Measurements from ENCODE around the gene CST7. TPM values are rescaled to one million over a fixed set of nuclear protein-coding genes. Genes with fewer than 3 reads are reported as not detected.

CST7 gene
- total RNA-seq, 1 donor from 2014 or later, result not detected

DNA sequence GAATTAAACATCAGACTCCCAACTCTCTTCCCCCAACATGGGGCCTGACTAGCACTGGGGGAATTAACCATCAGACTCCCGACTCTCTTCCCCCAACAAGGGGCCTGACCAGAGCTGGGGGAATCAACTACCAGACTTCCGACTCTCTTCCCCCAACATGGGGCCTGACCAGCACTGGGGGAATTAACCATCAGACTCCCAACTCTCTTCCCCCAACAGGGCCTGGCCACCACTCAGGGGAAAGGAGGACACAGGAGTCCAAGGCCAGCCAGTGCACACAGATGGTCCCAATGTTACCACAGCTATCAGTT, 13.1 kb downstream of the CST7 start:
- no peaks in the 10 kb centered on the region for H3K27me3 Mint-ChIP-seq (ENCODE audit: low read depth)
- TF ChIP-seq, protein P1, sequence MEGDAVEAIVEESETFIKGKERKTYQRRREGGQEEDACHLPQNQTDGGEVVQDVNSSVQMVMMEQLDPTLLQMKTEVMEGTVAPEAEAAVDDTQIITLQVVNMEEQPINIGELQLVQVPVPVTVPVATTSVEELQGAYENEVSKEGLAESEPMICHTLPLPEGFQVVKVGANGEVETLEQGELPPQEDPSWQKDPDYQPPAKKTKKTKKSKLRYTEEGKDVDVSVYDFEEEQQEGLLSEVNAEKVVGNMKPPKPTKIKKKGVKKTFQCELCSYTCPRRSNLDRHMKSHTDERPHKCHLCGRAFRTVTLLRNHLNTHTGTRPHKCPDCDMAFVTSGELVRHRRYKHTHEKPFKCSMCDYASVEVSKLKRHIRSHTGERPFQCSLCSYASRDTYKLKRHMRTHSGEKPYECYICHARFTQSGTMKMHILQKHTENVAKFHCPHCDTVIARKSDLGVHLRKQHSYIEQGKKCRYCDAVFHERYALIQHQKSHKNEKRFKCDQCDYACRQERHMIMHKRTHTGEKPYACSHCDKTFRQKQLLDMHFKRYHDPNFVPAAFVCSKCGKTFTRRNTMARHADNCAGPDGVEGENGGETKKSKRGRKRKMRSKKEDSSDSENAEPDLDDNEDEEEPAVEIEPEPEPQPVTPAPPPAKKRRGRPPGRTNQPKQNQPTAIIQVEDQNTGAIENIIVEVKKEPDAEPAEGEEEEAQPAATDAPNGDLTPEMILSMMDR (conservative IDR thresholded peaks at IDR 0.05), result no peak
- H3K27ac Mint-ChIP-seq (ENCODE audit: unreplicated experiment), result no peak overlapping the region
- DNase-seq (ENCODE audit: low read depth, low spot score), result no peak
- H3K36me3 Mint-ChIP-seq (ENCODE audit: low read depth), result peaks cover 14% of the 10 kb centered on the region
- H3K4me1 Mint-ChIP-seq, result no peaks in the 10 kb centered on the region
- no peaks in the 10 kb centered on the region for H3K9me3 Mint-ChIP-seq
- no peak overlapping the region for H3K4me3 Mint-ChIP-seq

DNA sequence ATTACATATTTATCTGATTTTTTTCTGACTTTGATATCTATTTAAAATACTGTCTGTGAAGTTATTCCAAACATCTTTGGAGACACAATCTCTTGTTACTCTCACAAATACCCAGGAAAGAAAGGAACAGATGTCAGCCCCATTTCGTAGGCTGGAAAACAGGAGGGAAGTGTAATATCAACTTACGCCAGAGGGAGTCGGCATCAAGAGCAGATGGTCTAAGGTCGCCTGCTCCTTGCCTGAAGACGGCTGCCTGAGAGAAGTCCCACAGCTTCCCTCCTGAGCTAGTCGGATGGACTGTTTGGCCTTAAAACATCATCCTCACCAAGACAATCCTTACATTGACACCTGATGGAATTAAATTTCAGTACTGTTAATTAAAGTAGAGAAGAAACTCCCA, 13.4 kb downstream of the CST7 start:
- no peak overlapping the region for H3K27ac Mint-ChIP-seq (ENCODE audit: unreplicated experiment)

DNA sequence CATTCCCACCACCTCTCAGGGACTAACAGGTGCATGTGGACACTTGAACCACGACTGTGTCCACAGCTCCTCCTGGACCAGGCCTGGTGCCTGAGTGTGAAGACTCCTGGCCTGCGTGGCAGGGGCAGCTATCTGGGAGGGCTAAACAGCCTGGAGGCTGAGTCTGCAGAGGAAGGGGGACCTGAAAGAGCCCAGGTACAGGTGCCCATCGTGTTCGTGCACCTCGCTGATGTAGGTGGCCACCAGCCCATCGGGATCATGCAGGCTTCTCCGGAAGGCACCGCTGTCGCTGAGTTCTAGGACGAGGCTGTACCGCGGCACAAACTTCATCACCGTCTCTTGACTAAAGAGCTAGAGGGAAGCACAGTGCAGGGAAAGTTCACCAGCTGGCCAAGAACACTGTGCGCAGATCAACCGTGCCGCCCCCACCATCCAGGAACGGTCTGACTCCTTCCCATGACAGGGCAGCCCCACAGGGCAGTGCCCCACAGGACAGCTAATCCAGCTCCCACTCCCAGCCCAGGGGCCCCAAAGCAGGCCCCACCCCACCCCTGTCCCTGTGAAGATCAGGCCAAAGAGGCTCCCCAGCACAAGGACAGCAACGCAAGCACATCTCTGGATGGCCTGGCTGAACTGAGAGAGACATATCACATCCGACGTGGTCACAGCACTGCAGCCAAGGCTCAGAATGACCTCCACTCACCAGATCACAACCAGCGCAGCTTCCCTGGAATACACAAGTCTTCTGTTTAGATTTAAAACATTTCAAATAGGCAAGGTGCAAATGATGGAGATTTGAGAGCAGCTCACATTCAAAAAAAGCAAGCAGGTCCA, 14.8 kb downstream of the CST7 start:
- Mint-ChIP-seq H3K27ac (ENCODE audit: unreplicated experiment) (no peak overlapping the region), H3K27me3 (ENCODE audit: low read depth) (no peaks in the 10 kb centered on the region), H3K36me3 (ENCODE audit: low read depth) (peaks cover 16% of the 10 kb centered on the region), H3K4me1 (no peaks in the 10 kb centered on the region), H3K9me3 (no peaks in the 10 kb centered on the region), H3K4me3 (no peak overlapping the region)
- no peak for DNase-seq (ENCODE audit: low read depth, low spot score)
- TF ChIP-seq, protein P1 (conservative IDR thresholded peaks at IDR 0.05), result no peak

More for the DNA sequence above, 13.4 kb downstream of the CST7 start:
- DNase-seq (ENCODE audit: low read depth, low spot score), result no peak
- TF ChIP-seq, protein P1 (conservative IDR thresholded peaks at IDR 0.05), result no peak
- Mint-ChIP-seq H3K9me3 (no peaks in the 10 kb centered on the region), H3K4me3 (no peak overlapping the region), H3K27me3 (ENCODE audit: low read depth) (no peaks in the 10 kb centered on the region), H3K4me1 (no peaks in the 10 kb centered on the region), H3K36me3 (ENCODE audit: low read depth) (peaks cover 16% of the 10 kb centered on the region)

DNA sequence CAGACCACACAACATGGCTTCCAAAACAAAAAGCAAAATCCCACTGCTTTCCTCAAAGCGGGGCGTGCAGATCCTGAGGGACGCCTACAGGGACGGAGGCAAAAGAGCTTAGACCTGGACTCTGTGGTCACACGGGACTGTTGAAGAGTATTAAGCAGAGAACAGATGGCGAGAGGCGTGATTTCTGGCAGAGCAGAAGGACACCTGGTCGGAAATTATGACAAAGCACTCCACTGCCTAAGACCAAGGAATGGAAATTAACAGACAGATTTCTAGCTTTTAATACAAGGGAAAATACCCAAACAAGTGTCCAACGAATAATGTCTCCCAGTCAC, 15.4 kb downstream of the CST7 start:
- no peak for DNase-seq (ENCODE audit: low read depth, low spot score)
- no peaks in the 10 kb centered on the region for H3K4me1 Mint-ChIP-seq
- peak overlapping the region; percentile 67 for H3K27ac Mint-ChIP-seq (ENCODE audit: unreplicated experiment)
- H3K9me3 Mint-ChIP-seq, result no peaks in the 10 kb centered on the region
- H3K36me3 Mint-ChIP-seq (ENCODE audit: low read depth), result peaks cover 16% of the 10 kb centered on the region
- TF ChIP-seq, protein P1 (conservative IDR thresholded peaks at IDR 0.05), result no peak
- no peaks in the 10 kb centered on the region for H3K27me3 Mint-ChIP-seq (ENCODE audit: low read depth)
- no peak overlapping the region for H3K4me3 Mint-ChIP-seq

DNA sequence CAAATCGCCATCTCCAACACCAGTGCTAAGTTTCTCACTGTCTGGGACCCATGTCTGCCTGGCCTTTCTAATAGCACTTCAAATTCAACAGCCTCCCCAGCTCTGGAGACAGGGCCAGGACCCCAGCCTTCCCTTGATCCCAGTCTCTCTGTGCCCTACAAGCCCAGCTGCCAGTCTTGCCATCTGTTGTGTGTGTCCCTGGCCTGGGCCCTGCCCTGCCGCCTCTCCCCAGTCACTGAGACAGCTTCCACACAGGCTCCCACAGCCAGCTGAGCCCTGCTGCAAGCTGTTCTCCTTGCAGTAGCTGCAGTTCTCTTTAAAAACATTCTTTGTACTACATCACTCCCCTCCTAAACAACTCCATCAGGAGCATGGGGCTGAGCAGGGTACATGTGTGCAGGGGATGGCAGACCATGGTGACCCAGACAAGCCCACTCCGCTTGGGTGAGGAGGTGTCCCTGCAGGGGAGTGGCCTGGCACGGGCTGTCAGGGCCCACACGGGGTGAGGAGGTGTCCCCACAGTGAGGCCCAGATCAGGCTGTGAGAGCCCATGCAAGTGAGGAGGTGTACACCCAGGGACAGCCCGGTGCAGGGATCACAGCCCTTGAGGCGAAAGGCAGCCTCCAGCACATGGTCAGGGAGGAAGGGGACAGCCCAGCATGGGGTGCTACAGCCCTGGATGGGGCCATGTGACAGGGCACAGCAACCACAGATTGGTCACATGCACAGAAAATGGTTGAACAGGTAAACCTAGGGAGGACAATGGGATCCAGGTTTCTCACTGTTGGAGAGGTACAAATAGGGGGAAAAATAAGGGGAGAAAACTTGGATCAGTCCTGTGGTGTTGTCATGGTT, 16.2 kb downstream of the CST7 start:
- Mint-ChIP-seq H3K27me3 (ENCODE audit: low read depth) (no peaks in the 10 kb centered on the region), H3K36me3 (ENCODE audit: low read depth) (peaks cover 16% of the 10 kb centered on the region), H3K27ac (ENCODE audit: unreplicated experiment) (peak overlapping the region; percentile 85), H3K4me1 (no peaks in the 10 kb centered on the region), H3K9me3 (no peaks in the 10 kb centered on the region), H3K4me3 (no peak overlapping the region)
- no peak for DNase-seq (ENCODE audit: low read depth, low spot score)
- TF ChIP-seq, protein P1 (conservative IDR thresholded peaks at IDR 0.05), result no peak
